Keratinocyte (primary cell): Measurements from ENCODE around the gene SYNE1.

ENCODE experiments used
- CTCF ChIP-seq, 3 experiments: IDR thresholded peaks in 1 of 3; conservative IDR thresholded peaks in 1 of 3; optimal IDR thresholded peaks in 1 of 3; 2 replicates in 2 of 3; 3 replicates in 1 of 3; pipeline versions ENCODE3 to v1.5.1; 2011; ENCODE audit warnings: low read length in 3 of 3, mild to moderate bottlenecking in 3 of 3, moderate library complexity in 2 of 3, control low read depth in 1 of 3, inconsistent platforms in 1 of 3; ENCODE audit not compliant: insufficient read depth in 2 of 3; ENCODE audit errors: extremely low read depth in 1 of 3
- EZH2 ChIP-seq: IDR thresholded peaks from one replicate; pipeline ENCODE4 v1.6.1; 2012; ENCODE audit warnings: inconsistent platforms, mild to moderate bottlenecking, low read length, moderate library complexity

- no peak for TF ChIP-seq CTCF (optimal IDR thresholded peaks at IDR 0.05 in 1 of 3, IDR thresholded peaks at IDR 0.05 in 1 of 3, conservative IDR thresholded peaks at IDR 0.05 in 1 of 3; ENCODE audit: extremely low read depth in 1 of 3, insufficient read depth in 2 of 3, low read length in 3 of 3)
- no peak for TF ChIP-seq EZH2
Observed at GRCh38 chr6:152212437-152212836, 424.7 kb downstream of the SYNE1 start.
